HL-60 (cell line): ENCODE data around the gene CLEC4M.

ENCODE experiments used
- DNase-seq, 2 experiments: peaks; one replicate each; pipeline ENCODE4 v3.0.0-alpha.2; 2010 to 2020; ENCODE audit warnings: low read depth in 1 of 2, low spot score in 1 of 2
- H3K27ac ChIP-seq: fragments of 250-450 bp; sonication (Bioruptor Pico); replicated peaks from 2 replicates; pipeline ENCODE4 v1.5.1; 2020; ENCODE audit warnings: mild to moderate bottlenecking, moderate library complexity
- H3K27me3 ChIP-seq: fragments of 250-450 bp; sonication (Bioruptor Pico); 2 replicates; pipeline ENCODE4 v1.5.1; 2021; ENCODE audit warnings: mild to moderate bottlenecking, moderate library complexity; ENCODE audit not compliant: insufficient read depth, poor library complexity, severe bottlenecking
- H3K4me3 ChIP-seq: replicated peaks from 2 replicates; pipeline ENCODE4 v1.5.1; 2011; ENCODE audit warnings: mild to moderate bottlenecking, control low read depth, low read length; ENCODE audit not compliant: insufficient read depth
- CTCF ChIP-seq: IDR thresholded peaks from one replicate; pipeline ENCODE4 v1.5.1; 2011; ENCODE audit warnings: low read length, control low read depth, inconsistent platforms; ENCODE audit not compliant: insufficient read depth
- GABPA ChIP-seq: IDR thresholded peaks from 2 replicates; pipeline ENCODE4 v1.6.1; 2012; ENCODE audit warnings: low read depth
- POLR2AphosphoS5 ChIP-seq: IDR thresholded peaks from 2 replicates; pipeline ENCODE4 v1.6.1; 2012; ENCODE audit warnings: low read depth
- REST ChIP-seq: IDR thresholded peaks from 2 replicates; pipeline ENCODE4 v1.6.1; 2012; ENCODE audit warnings: low read depth; ENCODE audit not compliant: insufficient replicate concordance
- SPI1 ChIP-seq: IDR thresholded peaks from 2 replicates; pipeline ENCODE4 v1.6.1; 2012; ENCODE audit warnings: low read depth, mild to moderate bottlenecking, borderline replicate concordance

The CLEC4M gene

GRCh38 chr19:7769171-7769570 is 6.1 kb downstream of the CLEC4M start:
- DNase-seq = no peak
- no peaks in the 10 kb centered on the region for H3K27me3 ChIP-seq
- H3K4me3 ChIP-seq = no peak overlapping the region
- TF ChIP-seq SPI1 = no peak
- TF ChIP-seq CTCF = no peak
- no peak for TF ChIP-seq REST
- no peak for TF ChIP-seq GABPA
- TF ChIP-seq POLR2AphosphoS5 = no peak
- no peak overlapping the region for H3K27ac ChIP-seq

- TF ChIP-seq SPI1 (no peak), POLR2AphosphoS5 (no peak), GABPA (no peak), CTCF (no peak), REST (no peak)
- DNase-seq = no peak
- Histone ChIP-seq H3K27ac (no peak overlapping the region), H3K27me3 (no peaks in the 10 kb centered on the region), H3K4me3 (no peak overlapping the region)
These were observed 8.0 kb downstream of the CLEC4M start for GRCh38 chr19:7771072-7771471.

- Histone ChIP-seq H3K27ac (peak overlapping the region; percentile 63), H3K27me3 (no peaks in the 10 kb centered on the region), H3K4me3 (no peak overlapping the region)
- TF ChIP-seq GABPA = no peak; the same call in 1 of the 2 replicates
- TF ChIP-seq POLR2AphosphoS5 = peak; percentile 73
- peak; percentile 90 to 93 for DNase-seq
These were observed 9.8 kb downstream of the CLEC4M start for GRCh38 chr19:7772752-7773291.

- no peaks in the 10 kb centered on the region for H3K27me3 ChIP-seq
- H3K4me3 ChIP-seq = no peak overlapping the region
- TF ChIP-seq SPI1 (no peak), CTCF (no peak), GABPA (no peak), REST (no peak), POLR2AphosphoS5 (no peak)
- DNase-seq = no peak
- no peak overlapping the region; the same call in 1 of the 2 replicates for H3K27ac ChIP-seq
These were observed 10.8 kb downstream of the CLEC4M start for GRCh38 chr19:7773841-7774240.
